Vagina (tissue), 2 donors: ENCODE data around the gene NSUN3. TPM values are rescaled to one million over a fixed set of nuclear protein-coding genes. Genes with fewer than 3 reads are reported as not detected.

ENCODE experiments used
- DNase-seq, 2 donors: peaks; one replicate each; pipeline ENCODE4 v3.0.0-alpha.2; 2017; ENCODE audit errors: extremely low spot score in 2 of 2
- H3K27ac ChIP-seq: fragments of 200-600 bp; sonication (generic); one replicate; pipeline ENCODE4 v1.5.1; 2019
- H3K27me3 ChIP-seq: fragments of 200-600 bp; sonication (generic); one replicate; pipeline ENCODE4 v1.5.1; 2019
- H3K36me3 ChIP-seq, 2 donors: fragments of 200-600 bp; sonication (generic); one replicate each; pipeline ENCODE4 v1.5.1; 2017 to 2019
- H3K4me1 ChIP-seq: fragments of 200-600 bp; sonication (generic); one replicate; pipeline ENCODE4 v1.5.1; 2019
- H3K4me3 ChIP-seq, 2 donors: fragments of 200-600 bp; sonication (generic); 1 replicate in 1 of 2; 2 replicates in 1 of 2; pipeline ENCODE4 v1.5.1; 2016 to 2019
- H3K9me3 ChIP-seq: fragments of 200-600 bp; sonication (generic); one replicate; pipeline ENCODE4 v1.5.1; 2019
- CTCF ChIP-seq, 3 experiments: fragments of 450-650 bp in 2 of 3; fragments of 200-600 bp in 1 of 3; sonication (generic) in 1 of 3; IDR thresholded peaks; one replicate each; pipeline ENCODE4 v1.5.1; 2017 to 2019; ENCODE audit warnings: antibody characterized with exemption in 3 of 3, mild to moderate bottlenecking in 2 of 3, moderate library complexity in 2 of 3
- POLR2A ChIP-seq, 2 donors: fragments of 450-650 bp; IDR thresholded peaks; one replicate each; pipeline ENCODE4 v1.6.1; 2017; ENCODE audit warnings: antibody characterized with exemption in 2 of 2, mild to moderate bottlenecking in 2 of 2, moderate library complexity in 2 of 2
- POLR2AphosphoS5 ChIP-seq, 2 donors: sonication (generic); formaldehyde crosslinking; IDR thresholded peaks; one replicate each; pipeline ENCODE4 v1.9.0; 2017; ENCODE audit warnings: antibody characterized with exemption in 2 of 2, mild to moderate bottlenecking in 2 of 2, low read depth in 1 of 2; ENCODE audit not compliant: insufficient read depth in 1 of 2
- intact Hi-C: fragments of 100-400 bp; cut with DNase I; formaldehyde crosslinking; loops from one replicate; pipeline ENCODE4 v1.15.1; 2023
- total RNA-seq: library from RNA; depleted of rRNA; stranded (reverse); fragments of >200 nt; gene quantifications from one replicate; pipeline ENCODE4 v1.2.3, GENCODE V29; 2016

Gene NSUN3
- total RNA-seq, 1 donor from 2014 or later = 15.7 TPM

DNA sequence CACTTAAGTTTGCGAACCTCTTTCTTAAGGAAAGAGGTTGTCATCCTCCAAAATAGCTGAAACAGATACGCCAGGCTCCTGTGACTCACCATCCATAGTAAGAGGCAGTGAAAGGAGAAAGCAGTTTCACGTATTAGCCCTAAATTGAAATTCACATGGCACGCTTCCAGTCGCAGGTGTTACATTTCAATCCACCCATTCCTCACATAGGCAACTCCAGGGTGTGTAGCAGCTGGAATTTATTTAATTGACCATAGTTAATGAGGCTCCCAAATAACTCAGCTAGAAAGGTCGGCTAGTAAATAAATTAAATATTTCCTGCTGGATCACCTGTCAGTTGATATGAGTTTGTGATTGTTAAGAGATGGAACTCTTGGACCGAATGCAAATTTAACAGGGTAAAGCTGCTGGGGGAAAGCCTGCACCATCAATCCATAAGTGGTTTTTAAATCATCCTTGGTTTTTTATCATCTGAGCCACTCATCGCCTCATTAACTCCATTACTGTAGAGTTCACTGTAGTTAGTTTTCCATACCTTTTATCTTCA, 19.6 kb downstream of the NSUN3 start:
- Histone ChIP-seq H3K4me1 (no peaks in the 10 kb centered on the region), H3K36me3 (peaks cover 0 to 6% of the 10 kb centered on the region in 2 donors), H3K27me3 (no peaks in the 10 kb centered on the region), H3K27ac (no peak overlapping the region), H3K4me3 (no peak overlapping the region), H3K9me3 (no peaks in the 10 kb centered on the region)
- DNase-seq = no peak
- intact Hi-C loops = no loop called here
- TF ChIP-seq POLR2AphosphoS5 (IDR thresholded peaks at IDR 0.05; ENCODE audit: insufficient read depth in 1 of 2, low read depth in 1 of 2) (no peak), POLR2A (IDR thresholded peaks at IDR 0.05) (no peak), CTCF (IDR thresholded peaks at IDR 0.05) (no peak)

- Histone ChIP-seq H3K4me1 (no peaks in the 10 kb centered on the region), H3K9me3 (no peaks in the 10 kb centered on the region), H3K27me3 (no peaks in the 10 kb centered on the region), H3K27ac (no peak overlapping the region), H3K36me3 (peaks cover 0 to 6% of the 10 kb centered on the region in 2 donors), H3K4me3 (no peak overlapping the region)
- DNase-seq = no peak
- TF ChIP-seq CTCF (IDR thresholded peaks at IDR 0.05) = no peak
- TF ChIP-seq POLR2AphosphoS5 (IDR thresholded peaks at IDR 0.05; ENCODE audit: insufficient read depth in 1 of 2, low read depth in 1 of 2) = no peak
- no peak for TF ChIP-seq POLR2A (IDR thresholded peaks at IDR 0.05)
- intact Hi-C loops = no loop called here
Measured at GRCh38 chr3:94083261-94083660, 20.4 kb downstream of the NSUN3 start.

GRCh38 chr3:94089126-94089525, 26.3 kb downstream of the NSUN3 start:
- Histone ChIP-seq H3K36me3 (peaks cover 0 to 6% of the 10 kb centered on the region in 2 donors), H3K4me1 (no peaks in the 10 kb centered on the region), H3K27ac (no peak overlapping the region), H3K4me3 (no peak overlapping the region), H3K9me3 (no peaks in the 10 kb centered on the region), H3K27me3 (no peaks in the 10 kb centered on the region)
- no peak for DNase-seq
- intact Hi-C loops = no loop called here
- TF ChIP-seq POLR2A (IDR thresholded peaks at IDR 0.05) (no peak), CTCF (IDR thresholded peaks at IDR 0.05) (no peak), POLR2AphosphoS5 (IDR thresholded peaks at IDR 0.05; ENCODE audit: insufficient read depth in 1 of 2, low read depth in 1 of 2) (no peak)

DNA sequence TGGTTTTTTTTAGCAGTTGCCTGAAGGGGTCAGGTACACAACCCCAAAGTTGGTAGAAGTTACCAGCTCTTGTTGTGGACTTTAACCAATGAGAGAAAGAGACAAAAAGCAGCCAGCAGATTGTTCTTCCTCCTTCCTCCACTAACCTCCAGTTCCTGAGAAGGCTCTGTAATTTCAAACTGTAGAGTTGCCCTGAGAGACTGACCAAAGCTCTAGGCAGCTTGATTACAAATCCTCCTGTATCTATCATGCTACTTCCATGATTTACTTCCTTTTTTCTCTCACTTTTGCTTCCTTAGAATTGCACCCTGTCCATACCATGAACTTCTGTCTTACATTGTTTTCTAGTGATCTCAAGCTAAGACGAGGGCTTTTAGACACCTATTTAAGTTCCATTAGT, 29.2 kb downstream of the NSUN3 start:
- H3K9me3 ChIP-seq = no peaks in the 10 kb centered on the region
- H3K36me3 ChIP-seq = peaks cover 0 to 20% of the 10 kb centered on the region in 2 donors
- intact Hi-C loops = no loop called here
- no peaks in the 10 kb centered on the region for H3K27me3 ChIP-seq
- DNase-seq = no peak
- no peak overlapping the region for H3K4me3 ChIP-seq
- H3K4me1 ChIP-seq = no peaks in the 10 kb centered on the region
- TF ChIP-seq POLR2AphosphoS5 (IDR thresholded peaks at IDR 0.05; ENCODE audit: insufficient read depth in 1 of 2, low read depth in 1 of 2) = no peak
- no peak for TF ChIP-seq CTCF (IDR thresholded peaks at IDR 0.05)
- TF ChIP-seq POLR2A (IDR thresholded peaks at IDR 0.05) = no peak
- H3K27ac ChIP-seq = no peak overlapping the region

GRCh38 chr3:94093151-94093550, 30.3 kb downstream of the NSUN3 start:
- Histone ChIP-seq H3K9me3 (no peaks in the 10 kb centered on the region), H3K4me1 (no peaks in the 10 kb centered on the region), H3K27me3 (no peaks in the 10 kb centered on the region), H3K4me3 (no peak overlapping the region), H3K36me3 (peaks cover 0 to 23% of the 10 kb centered on the region in 2 donors), H3K27ac (no peak overlapping the region)
- intact Hi-C loops = no loop called here
- TF ChIP-seq CTCF (IDR thresholded peaks at IDR 0.05) = no peak
- TF ChIP-seq POLR2AphosphoS5 (IDR thresholded peaks at IDR 0.05; ENCODE audit: insufficient read depth in 1 of 2, low read depth in 1 of 2) = no peak
- TF ChIP-seq POLR2A (IDR thresholded peaks at IDR 0.05) = no peak
- no peak for DNase-seq
